GM18858 (cell line): ENCODE measurements around the gene P2RY2.

Experiments
- ATAC-seq: cut with Tn5 transposase; IDR thresholded peaks from one replicate; pipeline ENCODE4 v1.9.1; 2021; ENCODE audit not compliant: unreplicated experiment

Gene P2RY2

DNA sequence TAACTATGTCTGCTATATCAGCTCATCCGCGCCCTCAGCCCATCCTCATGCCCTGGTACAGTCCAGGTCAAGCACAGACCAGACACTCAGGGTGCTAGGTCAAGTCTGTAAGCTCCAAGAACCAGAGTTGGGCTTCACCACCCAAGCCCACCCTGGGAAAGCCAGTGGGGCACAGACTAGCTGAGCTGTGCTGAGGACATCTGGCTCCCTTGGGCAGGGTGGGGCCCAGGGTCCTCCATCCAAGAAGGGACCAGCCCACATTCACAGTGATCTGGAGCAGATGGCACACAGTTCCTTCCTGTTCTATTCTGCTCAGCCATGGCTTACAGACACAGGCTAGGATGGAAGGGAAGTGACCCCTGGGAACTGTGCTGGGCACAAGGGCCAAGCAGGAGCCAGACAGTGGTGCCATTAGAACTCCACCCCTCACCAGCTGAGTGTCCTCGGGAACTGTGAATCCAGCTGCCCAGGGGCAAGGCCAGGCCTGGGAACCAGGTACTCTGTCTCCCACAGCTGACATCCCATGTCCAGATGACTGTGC, 63.2 kb downstream of the P2RY2 start:
- no peak for ATAC-seq

- ATAC-seq: no peak
Measured at GRCh38 chr11:73281796-73282660, 63.9 kb downstream of the P2RY2 start.

- no peak for ATAC-seq
Measured at GRCh38 chr11:73283276-73284000, 65.4 kb downstream of the P2RY2 start.

DNA sequence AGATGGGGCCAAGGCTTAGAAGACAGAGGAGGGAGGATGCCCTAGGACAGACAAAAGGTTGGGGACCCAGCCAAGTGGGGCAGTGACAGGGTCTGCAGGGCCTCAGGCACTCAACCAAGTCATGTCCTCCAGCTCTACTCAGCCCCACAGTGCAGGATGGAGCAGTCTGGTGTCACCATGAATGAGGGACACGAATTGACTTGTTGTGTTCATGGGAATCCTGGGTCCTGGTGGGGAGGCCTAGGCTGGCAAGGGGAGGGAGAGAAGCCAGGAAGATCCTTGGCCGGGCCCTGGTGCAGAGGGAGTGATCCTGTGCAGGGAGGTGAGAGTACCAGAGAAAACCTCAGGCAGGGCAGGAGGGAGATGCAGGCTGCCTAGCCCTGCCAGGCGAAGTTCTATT, 66.0 kb downstream of the P2RY2 start:
- ATAC-seq: no peak

DNA sequence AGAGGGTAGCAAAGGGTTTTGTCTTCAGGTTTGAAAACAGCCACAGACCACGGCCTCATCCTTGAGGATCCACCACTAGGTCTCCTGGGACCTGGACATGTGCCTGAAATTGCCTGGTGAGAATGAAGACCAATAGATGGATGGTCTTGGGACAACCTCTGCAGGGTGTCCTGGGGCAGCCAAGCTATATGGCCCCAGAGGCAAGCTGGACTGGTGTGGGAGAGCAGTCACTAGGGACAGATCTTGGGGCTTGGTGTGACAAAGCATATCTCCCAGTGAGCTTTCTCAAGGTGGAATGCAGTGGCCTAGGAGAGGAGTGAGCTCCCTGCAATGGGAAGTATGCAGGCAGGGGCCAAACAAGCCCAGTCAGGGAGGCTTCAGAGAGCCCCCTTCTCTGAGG, 67.6 kb downstream of the P2RY2 start:
- ATAC-seq: no peak
